DLD1 (cell line): Measurements from ENCODE around the gene DSCAML1.

Source experiments
- in situ Hi-C: cut with HindIII; loops from 2 replicates; pipeline ENCODE4 v1.10.0; 2017; ENCODE audit warnings: low sequenced_read_pairs

The DSCAML1 gene

GRCh38 chr11:117595440-117595839 is 201.6 kb downstream of the DSCAML1 start:
- in situ Hi-C loops = no loop called here

- in situ Hi-C loops = no loop called here
Observed at GRCh38 chr11:117594721-117595120, 202.3 kb downstream of the DSCAML1 start.

GRCh38 chr11:117593065-117593464 is 204.0 kb downstream of the DSCAML1 start:
- in situ Hi-C loops = no loop called here

- in situ Hi-C loops = no loop called here
Observed at GRCh38 chr11:117591316-117592039, 205.5 kb downstream of the DSCAML1 start.

GRCh38 chr11:117589063-117589462 is 208.0 kb downstream of the DSCAML1 start:
- in situ Hi-C loops = loop anchor here (10.0 kb wide), 2 partner anchors 164 to 216 kb away; no protein-coding TSS in a partner anchor

- in situ Hi-C loops = loop anchor here (10.0 kb wide), 2 partner anchors 163 to 217 kb away; no protein-coding TSS in a partner anchor
Observed at GRCh38 chr11:117588166-117588810, 208.7 kb downstream of the DSCAML1 start.

- in situ Hi-C loops = loop anchor here (10.0 kb wide), 2 partner anchors 163 to 217 kb away; no protein-coding TSS in a partner anchor
Observed at GRCh38 chr11:117587416-117587815, 209.6 kb downstream of the DSCAML1 start.

- in situ Hi-C loops = loop anchor here (10.0 kb wide), 2 partner anchors 162 to 218 kb away; no protein-coding TSS in a partner anchor
Observed at GRCh38 chr11:117586392-117586791, 210.6 kb downstream of the DSCAML1 start.

- in situ Hi-C loops = loop anchor here (10.0 kb wide), 2 partner anchors 161 to 219 kb away; no protein-coding TSS in a partner anchor
Observed at GRCh38 chr11:117585631-117586030, 211.4 kb downstream of the DSCAML1 start.

- in situ Hi-C loops = loop anchor here (10.0 kb wide), 2 partner anchors 159 to 221 kb away; no protein-coding TSS in a partner anchor
Observed at GRCh38 chr11:117584056-117584830, 212.8 kb downstream of the DSCAML1 start.

- in situ Hi-C loops = loop anchor here (10.0 kb wide), 2 partner anchors 158 to 222 kb away; no protein-coding TSS in a partner anchor
Observed at GRCh38 chr11:117583063-117583801, 213.8 kb downstream of the DSCAML1 start.

- in situ Hi-C loops = loop anchor here (10.0 kb wide), 2 partner anchors 158 to 222 kb away; no protein-coding TSS in a partner anchor
Observed at GRCh38 chr11:117582433-117582832, 214.6 kb downstream of the DSCAML1 start.

- in situ Hi-C loops = loop anchor here (10.0 kb wide), 2 partner anchors 156 to 224 kb away; no protein-coding TSS in a partner anchor
Observed at GRCh38 chr11:117580866-117581265, 216.2 kb downstream of the DSCAML1 start.

GRCh38 chr11:117579161-117579560 is 217.9 kb downstream of the DSCAML1 start:
- in situ Hi-C loops = no loop called here

GRCh38 chr11:117575856-117576255 is 221.2 kb downstream of the DSCAML1 start:
- in situ Hi-C loops = no loop called here

- in situ Hi-C loops = no loop called here
Observed at GRCh38 chr11:117574551-117574950, 222.5 kb downstream of the DSCAML1 start.

- in situ Hi-C loops = no loop called here
Observed at GRCh38 chr11:117573326-117573725, 223.7 kb downstream of the DSCAML1 start.

GRCh38 chr11:117572671-117573070 is 224.3 kb downstream of the DSCAML1 start:
- in situ Hi-C loops = no loop called here

GRCh38 chr11:117572129-117572528 is 224.9 kb downstream of the DSCAML1 start:
- in situ Hi-C loops = no loop called here

- in situ Hi-C loops = no loop called here
Observed at GRCh38 chr11:117570701-117571100, 226.3 kb downstream of the DSCAML1 start.
